Adrenal gland (tissue), 12 donors: ENCODE measurements around the gene NIPAL4. TPM values are rescaled to one million over a fixed set of nuclear protein-coding genes. Genes with fewer than 3 reads are reported as not detected.
A peak's percentile ranks its signal among the peaks of the same experiment; 100 is the strongest.

ENCODE experiments used
- DNase-seq, 7 donors: peaks; one replicate each; pipeline ENCODE4 v3.0.0-alpha.2; 2019 to 2020
- H3K27ac ChIP-seq, 5 donors: fragments of 200-600 bp; sonication (generic) in 4 of 5; 1 replicate in 3 of 5; 2 replicates in 2 of 5; pipeline versions ENCODE4 v1.5.1 to v1.8.0; 2016 to 2020; ENCODE audit warnings: mild to moderate bottlenecking in 1 of 5
- H3K27me3 ChIP-seq: fragments of 200-600 bp; 2 replicates; pipeline ENCODE4 v1.8.0; 2021
- H3K36me3 ChIP-seq, 2 donors: fragments of 200-600 bp; replicated peaks in 1 of 2; 1 replicate in 1 of 2; 2 replicates in 1 of 2; pipeline versions ENCODE4 v1.5.1 to v1.8.0; 2018 to 2022
- H3K4me1 ChIP-seq, 2 donors: fragments of 200-600 bp; replicated peaks in 1 of 2; 1 replicate in 1 of 2; 2 replicates in 1 of 2; pipeline versions ENCODE4 v1.5.1 to v1.8.0; 2018 to 2021
- H3K4me3 ChIP-seq, 4 donors: fragments of 200-600 bp; sonication (generic) in 3 of 4; one replicate each; pipeline ENCODE4 v1.5.1; 2016 to 2018
- H3K9me3 ChIP-seq, 3 donors: fragments of 200-600 bp; sonication (generic) in 1 of 3; replicated peaks in 1 of 3; 1 replicate in 2 of 3; 2 replicates in 1 of 3; pipeline versions ENCODE4 v1.5.1 to v1.8.0; 2016 to 2021
- POLR2A ChIP-seq, 2 donors: fragments of 450-650 bp; IDR thresholded peaks; one replicate each; pipeline ENCODE4 v1.6.1; 2017; ENCODE audit warnings: antibody characterized with exemption in 2 of 2, mild to moderate bottlenecking in 2 of 2, moderate library complexity in 1 of 2
- WGBS, 4 donors: extraction: QIAGEN DNeasy Blood & Tissue Kit in 2 of 4; methylation state at CpG; one replicate each; pipeline versions ENCODE4 v1.1.5 to v1.1.7; 2013 to 2017; 5-methylcytosine and 5-hydroxymethylcytosine counted together
- intact Hi-C, 2 donors: fragments of 100-400 bp; cut with DNase I; formaldehyde crosslinking; loops; one replicate each; pipeline versions ENCODE4 v1.14.1 to v1.15.0; 2022 to 2023
- polyA plus RNA-seq, 3 donors: library from polyadenylated mRNA; stranded (reverse); fragments of 200-250 nt in 2 of 3; fragments of 350-450 nt in 1 of 3; fragmentation: Illumina TruSeq in 1 of 3; extraction: RNeasy Lipid Tissue Mini Kit (QIAGEN cat#74804) in 1 of 3; gene quantifications; one replicate each; pipeline ENCODE4 v1.2.3, GENCODE V29; 2013 to 2014
- total RNA-seq, 9 donors: library from RNA; depleted of rRNA in 4 of 9; stranded (reverse); fragments of >200 nt in 4 of 9; fragments of 120-200 nt in 1 of 9; fragmentation: NEBNext Ultra II Directional in 1 of 9; extraction: Animal tissue kit (Norgen Biotek cat#: 25700) in 1 of 9; gene quantifications; one replicate each; pipeline versions ENCODE4 v1.1.0 to v1.2.4, GENCODE V29; 2013 to 2023
- TF ChIP-seq, protein P1 (sequence below), 6 experiments: fragments of 450-650 bp in 4 of 6; fragments of 200-600 bp in 2 of 6; sonication (generic) in 1 of 6; IDR thresholded peaks; 1 replicate in 5 of 6; 2 replicates in 1 of 6; pipeline versions ENCODE4 v1.5.1 to v1.8.0; 2016 to 2021; ENCODE audit warnings: antibody characterized with exemption in 6 of 6, mild to moderate bottlenecking in 2 of 6, moderate library complexity in 1 of 6
- donor health status: healthy with polysubstance abuse.
- donor health status: Bipolar disorder and iron deficiency.
- donor health status: DM: yes; HTN: yes; CAD: no.
- donor health status: DM: no; HTN: no; CAD: no.
- donor health status: DM: no; HTN: no; CAD: no.
- donor health status: DM: yes; HTN: yes; CAD: no.

Gene NIPAL4
- total and polyA plus RNA-seq, 12 donors, result 0.08 to 0.20 (median 0.12) TPM; not detected in 8

DNA sequence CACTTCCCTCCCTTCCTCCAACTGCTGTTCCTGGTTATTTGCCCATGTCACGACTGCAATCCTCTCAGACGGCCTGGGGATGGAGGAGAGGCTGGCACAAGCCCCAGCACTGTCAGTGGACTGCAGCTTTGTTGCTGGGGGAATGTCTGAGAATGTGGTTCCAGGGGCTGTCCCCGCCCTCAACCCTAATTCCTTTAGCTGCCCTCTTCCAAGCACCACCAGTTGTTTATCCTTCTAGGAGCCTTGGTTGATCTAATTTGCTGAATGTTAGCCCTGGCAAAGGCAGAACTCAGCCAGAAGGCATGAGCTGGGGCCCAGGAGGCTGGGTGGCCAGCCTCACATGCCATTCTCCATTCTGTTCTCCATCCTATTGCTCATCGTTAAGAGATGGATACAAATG lies 64.0 kb downstream of the NIPAL4 start:
- 60 to 88% (median 82%) methylated on average over 4 of the region's 4 CpGs for WGBS, 4 donors
- no peaks in the 10 kb centered on the region for H3K36me3 ChIP-seq
- peaks cover 0 to 16% of the 10 kb centered on the region in 2 donors for H3K4me1 ChIP-seq
- no peak for DNase-seq
- TF ChIP-seq, protein P1, sequence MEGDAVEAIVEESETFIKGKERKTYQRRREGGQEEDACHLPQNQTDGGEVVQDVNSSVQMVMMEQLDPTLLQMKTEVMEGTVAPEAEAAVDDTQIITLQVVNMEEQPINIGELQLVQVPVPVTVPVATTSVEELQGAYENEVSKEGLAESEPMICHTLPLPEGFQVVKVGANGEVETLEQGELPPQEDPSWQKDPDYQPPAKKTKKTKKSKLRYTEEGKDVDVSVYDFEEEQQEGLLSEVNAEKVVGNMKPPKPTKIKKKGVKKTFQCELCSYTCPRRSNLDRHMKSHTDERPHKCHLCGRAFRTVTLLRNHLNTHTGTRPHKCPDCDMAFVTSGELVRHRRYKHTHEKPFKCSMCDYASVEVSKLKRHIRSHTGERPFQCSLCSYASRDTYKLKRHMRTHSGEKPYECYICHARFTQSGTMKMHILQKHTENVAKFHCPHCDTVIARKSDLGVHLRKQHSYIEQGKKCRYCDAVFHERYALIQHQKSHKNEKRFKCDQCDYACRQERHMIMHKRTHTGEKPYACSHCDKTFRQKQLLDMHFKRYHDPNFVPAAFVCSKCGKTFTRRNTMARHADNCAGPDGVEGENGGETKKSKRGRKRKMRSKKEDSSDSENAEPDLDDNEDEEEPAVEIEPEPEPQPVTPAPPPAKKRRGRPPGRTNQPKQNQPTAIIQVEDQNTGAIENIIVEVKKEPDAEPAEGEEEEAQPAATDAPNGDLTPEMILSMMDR (IDR thresholded peaks at IDR 0.05), result no peak
- no peak for TF ChIP-seq POLR2A (IDR thresholded peaks at IDR 0.05)
- H3K27me3 ChIP-seq, result no peaks in the 10 kb centered on the region
- H3K9me3 ChIP-seq, result no peaks in the 10 kb centered on the region
- intact Hi-C loops, result no loop called here
- peak overlapping the region in 1 of 5 donors; percentile 14 for H3K27ac ChIP-seq
- no peak overlapping the region for H3K4me3 ChIP-seq

Other genes starting within 250 kb of the NIPAL4 start
- gene CYFIP2, start 194.1 kb upstream of the NIPAL4 start, total RNA-seq, result 100 to 1,000 TPM in 1 of 9 donors, 10 to 100 TPM in 8; 24.8 to 123 (median 56.4) TPM
- gene CYFIP2, start 194.1 kb upstream of the NIPAL4 start, polyA plus RNA-seq, result 10 to 100 TPM; 32.6 to 63.6 (median 45.0) TPM
- 10 to 100 TPM in 1 of 9 donors, 1 to 10 TPM in 8; 4.3 to 15.1 (median 5.4) TPM for gene ADAM19, start 115.6 kb downstream of the NIPAL4 start, total RNA-seq
- 1 to 10 TPM; 2.2 to 4.3 (median 2.6) TPM for gene ADAM19, start 115.6 kb downstream of the NIPAL4 start, polyA plus RNA-seq
- gene SOX30, start 192.2 kb downstream of the NIPAL4 start, total RNA-seq, result under 1 TPM in 5 of 9 donors, not detected in 4; 0.11 to 0.72 (median 0.20) TPM
- under 1 TPM in 2 of 3 donors, not detected in 1; 0.03 to 0.27 TPM for gene SOX30, start 192.2 kb downstream of the NIPAL4 start, polyA plus RNA-seq
- not detected for gene C5orf52, start 211.3 kb downstream of the NIPAL4 start, total RNA-seq
- not detected for gene C5orf52, start 211.3 kb downstream of the NIPAL4 start, polyA plus RNA-seq